AG04449 (cell line): ENCODE data around the gene MRPL45.

Experiments
- CTCF ChIA-PET: fragments of 350-600 bp; formaldehyde crosslinking; extraction: SDS; loops from one replicate; lab custom pipeline; 2021; ENCODE audit warnings: antibody characterized with exemption; lab: Yijun Ruan, JAX
- POLR2A ChIA-PET: fragments of 400-600, 350-600 bp; formaldehyde crosslinking; extraction: SDS; loops from one replicate; lab custom pipeline; 2020; ENCODE audit warnings: antibody characterized with exemption, inconsistent platforms; lab: Yijun Ruan, JAX
- DNase-seq: peaks from one replicate; pipeline ENCODE4 v3.0.0-alpha.2; 2010; ENCODE audit warnings: low read depth, low spot score
- H3K4me3 ChIP-seq: 2 replicates; pipeline ENCODE4 v1.5.1; 2011; ENCODE audit warnings: low read depth, mild to moderate bottlenecking, control low read depth, low read length
- TF ChIP-seq, protein P1 (sequence below): IDR thresholded peaks from one replicate; pipeline ENCODE4 v1.5.1; 2011; ENCODE audit warnings: mild to moderate bottlenecking, moderate library complexity, low read length, control low read depth, inconsistent platforms; ENCODE audit not compliant: insufficient read depth; ENCODE audit errors: missing control alignments

MRPL45 gene

DNA sequence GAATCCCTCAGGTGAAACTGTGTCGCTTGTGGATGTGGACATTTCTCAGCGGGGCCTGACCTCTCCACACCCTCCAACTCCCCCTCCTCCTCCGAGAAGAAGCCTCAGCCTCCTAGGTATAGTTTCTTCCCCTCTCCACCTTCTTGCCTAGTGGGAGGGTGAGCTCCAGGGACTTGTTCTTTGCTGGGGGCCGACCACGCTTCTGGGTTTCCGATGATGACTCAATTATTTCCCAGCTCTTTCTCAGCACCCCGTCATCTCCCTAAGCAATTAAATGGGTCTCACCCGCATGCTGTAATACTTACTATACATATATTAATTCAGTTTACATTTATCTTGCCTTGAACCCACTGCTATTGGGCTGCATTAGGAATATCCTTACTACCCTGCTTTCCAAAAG, 67.8 kb downstream of the MRPL45 start:
- TF ChIP-seq, protein P1, sequence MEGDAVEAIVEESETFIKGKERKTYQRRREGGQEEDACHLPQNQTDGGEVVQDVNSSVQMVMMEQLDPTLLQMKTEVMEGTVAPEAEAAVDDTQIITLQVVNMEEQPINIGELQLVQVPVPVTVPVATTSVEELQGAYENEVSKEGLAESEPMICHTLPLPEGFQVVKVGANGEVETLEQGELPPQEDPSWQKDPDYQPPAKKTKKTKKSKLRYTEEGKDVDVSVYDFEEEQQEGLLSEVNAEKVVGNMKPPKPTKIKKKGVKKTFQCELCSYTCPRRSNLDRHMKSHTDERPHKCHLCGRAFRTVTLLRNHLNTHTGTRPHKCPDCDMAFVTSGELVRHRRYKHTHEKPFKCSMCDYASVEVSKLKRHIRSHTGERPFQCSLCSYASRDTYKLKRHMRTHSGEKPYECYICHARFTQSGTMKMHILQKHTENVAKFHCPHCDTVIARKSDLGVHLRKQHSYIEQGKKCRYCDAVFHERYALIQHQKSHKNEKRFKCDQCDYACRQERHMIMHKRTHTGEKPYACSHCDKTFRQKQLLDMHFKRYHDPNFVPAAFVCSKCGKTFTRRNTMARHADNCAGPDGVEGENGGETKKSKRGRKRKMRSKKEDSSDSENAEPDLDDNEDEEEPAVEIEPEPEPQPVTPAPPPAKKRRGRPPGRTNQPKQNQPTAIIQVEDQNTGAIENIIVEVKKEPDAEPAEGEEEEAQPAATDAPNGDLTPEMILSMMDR: no peak
- POLR2A ChIA-PET: no interaction called here
- CTCF ChIA-PET: interaction anchor here (1.0 to 11.2 kb wide), 7 partner anchors 11 to 49 kb away, joined by 3 to 115 read pairs (median 3); partner anchors contain the start of gene SOCS7
- no peak for DNase-seq
- H3K4me3 ChIP-seq: no peak overlapping the region

DNA sequence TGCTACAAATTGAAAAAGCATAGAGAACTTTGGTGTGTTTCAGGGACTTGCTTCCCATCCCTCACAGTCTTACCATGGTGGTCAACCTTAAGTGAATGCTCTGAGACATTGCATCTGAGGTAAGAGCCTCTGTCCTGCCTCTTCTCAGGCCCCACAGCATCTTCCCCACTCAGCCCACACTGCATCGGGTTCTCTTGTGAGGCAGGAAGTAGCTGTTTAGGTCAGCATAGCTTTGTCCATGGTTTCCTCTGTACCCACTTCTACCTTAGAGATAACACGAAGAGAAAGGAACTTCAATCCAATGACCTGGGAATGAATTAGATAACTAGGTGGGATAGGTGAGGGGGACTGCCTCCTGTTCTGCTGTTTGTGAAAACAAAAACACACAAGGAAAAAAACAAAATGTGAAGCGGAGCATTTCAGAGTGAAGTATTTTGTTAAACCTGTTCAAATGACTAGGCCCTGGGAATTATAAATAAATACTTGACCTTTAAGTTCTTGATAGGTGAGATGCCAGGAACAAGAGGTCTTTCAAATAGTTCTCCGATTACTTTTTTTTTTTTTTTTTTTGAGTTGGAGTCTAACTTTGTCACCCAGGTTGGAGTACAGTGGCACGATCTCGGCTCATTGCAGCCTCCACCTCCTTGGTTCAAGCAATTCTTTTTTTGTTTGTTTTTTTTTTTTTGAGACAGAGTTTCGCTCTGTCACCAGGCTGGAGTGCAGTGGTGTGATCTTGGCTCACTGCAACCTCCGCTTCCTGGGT, 72.3 kb downstream of the MRPL45 start:
- DNase-seq: no peak
- no peak overlapping the region for H3K4me3 ChIP-seq
- POLR2A ChIA-PET: no interaction called here
- TF ChIP-seq, protein P1: no peak
- CTCF ChIA-PET: interaction anchor here (1.2 to 2.1 kb wide), 5 partner anchors 10 to 46 kb away, joined by 3 to 6 read pairs (median 5); no protein-coding TSS in a partner anchor
